Measurements from ENCODE around the gene ASB16.
A peak's percentile ranks its signal among the peaks of the same experiment; 100 is the strongest.

- peak; percentile 95 to 99 (median 99) for TF ChIP-seq CTCF (IDR thresholded peaks at IDR 0.05)
- TF ChIP-seq POLR2A (IDR thresholded peaks at IDR 0.05): no peak
Observed at GRCh38 chr17:44210342-44211192, 40.1 kb downstream of the ASB16 start.
